ENCODE data around the gene PTPN11. TPM values are rescaled to one million over a fixed set of nuclear protein-coding genes. Genes with fewer than 3 reads are reported as not detected.
A peak's percentile ranks its signal among the peaks of the same experiment; 100 is the strongest.

Gene PTPN11
- total and polyA plus RNA-seq, 4 donors, result 84.6 to 144 (median 97.9) TPM

DNA sequence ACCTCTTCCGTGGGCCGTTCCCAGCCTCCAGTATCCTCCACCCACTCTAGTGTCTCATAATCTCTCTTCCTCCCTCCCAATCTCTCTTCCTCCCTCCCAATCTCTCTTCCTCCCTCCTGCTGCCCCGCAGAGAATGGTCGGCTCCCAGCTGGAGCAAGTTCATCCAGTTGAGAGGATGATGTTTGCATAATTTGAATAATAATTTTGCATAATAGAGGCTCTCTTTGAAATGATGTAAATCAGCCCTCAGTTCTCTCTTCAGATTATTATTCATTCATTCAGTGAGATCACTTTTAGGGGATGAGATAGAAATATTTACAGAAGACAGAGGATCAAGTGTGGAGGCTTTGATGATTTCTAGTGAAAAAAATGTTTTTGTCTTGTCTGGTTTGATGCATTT is 125.0 kb downstream of the PTPN11 start:
- peak in 1 of 6 donors; percentile 41 for DNase-seq (ENCODE audit: low read depth in 4 of 6, low spot score in 6 of 6)
- H3K27ac ChIP-seq (ENCODE audit: low read depth, low read length), result no peak overlapping the region
- H3K27me3 ChIP-seq (ENCODE audit: control insufficient read depth, insufficient read depth, low read length), result no peaks in the 10 kb centered on the region
- no peak overlapping the region for H3K4me3 ChIP-seq (ENCODE audit: low read depth, low read length)
- no peaks in the 10 kb centered on the region for H3K4me1 ChIP-seq (ENCODE audit: control insufficient read depth, insufficient read depth, low read length)
- no peaks in the 10 kb centered on the region for H3K36me3 ChIP-seq (ENCODE audit: control insufficient read depth, insufficient read depth, low read length)
- H3K9me3 ChIP-seq (ENCODE audit: control insufficient read depth, insufficient read depth, low read length), result no peaks in the 10 kb centered on the region
- 50% methylated on average over 2 of the region's 4 CpGs for WGBS (ENCODE audit: insufficient coverage)

- H3K36me3 ChIP-seq (ENCODE audit: control insufficient read depth, insufficient read depth, low read length), result no peaks in the 10 kb centered on the region
- 89% methylated on average over 4 of the region's 6 CpGs for WGBS (ENCODE audit: insufficient coverage)
- H3K27me3 ChIP-seq (ENCODE audit: control insufficient read depth, insufficient read depth, low read length), result no peaks in the 10 kb centered on the region
- H3K27ac ChIP-seq (ENCODE audit: low read depth, low read length), result no peak overlapping the region
- no peaks in the 10 kb centered on the region for H3K9me3 ChIP-seq (ENCODE audit: control insufficient read depth, insufficient read depth, low read length)
- no peak overlapping the region for H3K4me3 ChIP-seq (ENCODE audit: low read depth, low read length)
- DNase-seq (ENCODE audit: low read depth in 4 of 6, low spot score in 6 of 6), result no peak
- H3K4me1 ChIP-seq (ENCODE audit: control insufficient read depth, insufficient read depth, low read length), result no peaks in the 10 kb centered on the region
Observed at GRCh38 chr12:112546339-112546738, 127.6 kb downstream of the PTPN11 start.

- WGBS (ENCODE audit: insufficient coverage), result 86% methylated on average over 1 of the region's 2 CpGs
- Histone ChIP-seq H3K27me3 (ENCODE audit: control insufficient read depth, insufficient read depth, low read length) (no peaks in the 10 kb centered on the region), H3K4me1 (ENCODE audit: control insufficient read depth, insufficient read depth, low read length) (no peaks in the 10 kb centered on the region), H3K9me3 (ENCODE audit: control insufficient read depth, insufficient read depth, low read length) (no peaks in the 10 kb centered on the region), H3K4me3 (ENCODE audit: low read depth, low read length) (no peak overlapping the region), H3K27ac (ENCODE audit: low read depth, low read length) (no peak overlapping the region), H3K36me3 (ENCODE audit: control insufficient read depth, insufficient read depth, low read length) (no peaks in the 10 kb centered on the region)
- DNase-seq (ENCODE audit: low read depth in 4 of 6, low spot score in 6 of 6), result no peak
Observed at GRCh38 chr12:112546996-112547395, 128.2 kb downstream of the PTPN11 start.

DNA sequence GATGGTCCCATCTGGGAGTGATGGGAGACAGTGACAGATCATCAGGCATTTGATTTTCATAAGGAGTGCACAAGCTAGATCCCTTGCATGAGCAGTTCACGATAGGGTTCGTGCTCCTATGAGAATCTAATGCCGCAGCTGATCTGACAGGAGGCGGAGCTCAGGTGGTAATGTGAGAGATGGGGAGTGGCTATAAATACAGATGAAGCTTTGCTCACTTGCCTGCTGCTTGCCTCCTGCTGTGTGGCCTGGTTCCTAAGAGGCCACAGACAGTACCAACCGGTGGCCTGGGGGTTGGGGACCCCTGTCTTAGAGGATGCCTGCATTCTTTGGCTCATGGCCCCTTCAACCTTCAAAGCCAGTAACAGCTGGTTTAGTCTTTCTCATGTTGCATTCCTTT is 130.3 kb downstream of the PTPN11 start:
- no peak for DNase-seq (ENCODE audit: low read depth in 4 of 6, low spot score in 6 of 6)
- 65% methylated on average over 4 of the region's 5 CpGs for WGBS (ENCODE audit: insufficient coverage)
- no peak overlapping the region for H3K27ac ChIP-seq (ENCODE audit: low read depth, low read length)
- H3K27me3 ChIP-seq (ENCODE audit: control insufficient read depth, insufficient read depth, low read length), result no peaks in the 10 kb centered on the region
- H3K4me1 ChIP-seq (ENCODE audit: control insufficient read depth, insufficient read depth, low read length), result no peaks in the 10 kb centered on the region
- H3K36me3 ChIP-seq (ENCODE audit: control insufficient read depth, insufficient read depth, low read length), result no peaks in the 10 kb centered on the region
- H3K9me3 ChIP-seq (ENCODE audit: control insufficient read depth, insufficient read depth, low read length), result no peaks in the 10 kb centered on the region
- H3K4me3 ChIP-seq (ENCODE audit: low read depth, low read length), result no peak overlapping the region

DNA sequence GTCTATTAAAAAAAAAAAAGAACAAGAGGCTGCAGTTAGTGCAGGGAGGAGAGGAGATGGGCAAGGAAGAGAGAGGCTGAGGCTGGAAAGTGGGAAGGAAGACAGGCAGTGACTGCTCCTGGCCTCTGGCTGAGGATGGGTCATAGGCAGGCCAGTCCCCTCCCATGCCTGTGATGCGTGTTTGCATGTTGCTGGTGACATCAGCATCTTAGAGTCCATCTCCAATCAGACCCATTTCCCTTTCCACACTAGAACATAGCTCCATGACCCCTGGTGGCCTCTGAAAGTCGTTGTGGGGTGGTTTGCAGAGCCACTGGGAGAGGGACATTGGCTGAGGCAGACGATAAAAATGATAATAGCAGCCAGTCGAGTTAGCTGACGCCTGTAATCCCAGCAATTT is 132.9 kb downstream of the PTPN11 start:
- H3K4me1 ChIP-seq (ENCODE audit: control insufficient read depth, insufficient read depth, low read length), result no peaks in the 10 kb centered on the region
- WGBS (ENCODE audit: insufficient coverage), result 77% methylated on average over 3 of the region's 5 CpGs
- H3K4me3 ChIP-seq (ENCODE audit: low read depth, low read length), result no peak overlapping the region
- DNase-seq (ENCODE audit: low read depth in 4 of 6, low spot score in 6 of 6), result no peak
- no peaks in the 10 kb centered on the region for H3K36me3 ChIP-seq (ENCODE audit: control insufficient read depth, insufficient read depth, low read length)
- H3K27ac ChIP-seq (ENCODE audit: low read depth, low read length), result no peak overlapping the region
- H3K27me3 ChIP-seq (ENCODE audit: control insufficient read depth, insufficient read depth, low read length), result no peaks in the 10 kb centered on the region
- no peaks in the 10 kb centered on the region for H3K9me3 ChIP-seq (ENCODE audit: control insufficient read depth, insufficient read depth, low read length)

DNA sequence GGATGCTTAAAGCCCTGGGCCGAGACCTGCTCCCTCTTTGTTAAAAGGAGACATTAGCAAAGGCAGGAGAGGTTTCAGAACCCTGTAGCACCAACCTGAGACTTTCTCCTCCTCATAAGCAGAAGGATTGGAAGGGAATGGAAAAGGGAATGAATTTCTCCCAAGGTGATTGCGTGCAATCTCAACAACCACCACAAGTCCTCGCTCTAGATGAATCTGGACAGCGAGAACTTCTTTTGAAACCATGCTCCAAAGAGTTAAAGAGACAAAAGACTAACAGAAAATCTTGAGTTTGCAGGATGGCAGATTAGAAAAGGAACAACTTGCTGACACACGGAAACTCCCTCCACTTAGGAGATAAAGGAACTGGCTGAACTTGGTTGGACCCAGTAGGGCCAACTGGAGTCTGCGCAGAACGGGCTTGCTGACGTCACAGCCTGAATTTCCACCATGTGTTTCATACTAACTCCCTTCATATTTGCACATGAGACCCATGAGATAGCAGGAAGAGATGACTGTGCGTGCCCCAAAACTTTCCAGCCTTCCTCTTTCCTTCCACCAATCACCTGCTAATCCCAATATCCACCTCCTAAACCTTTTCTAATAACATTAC is 137.0 kb downstream of the PTPN11 start:
- WGBS (ENCODE audit: insufficient coverage), result 89% methylated on average over 4 of the region's 9 CpGs
- H3K27ac ChIP-seq (ENCODE audit: low read depth, low read length), result no peak overlapping the region
- H3K36me3 ChIP-seq (ENCODE audit: control insufficient read depth, insufficient read depth, low read length), result no peaks in the 10 kb centered on the region
- H3K4me1 ChIP-seq (ENCODE audit: control insufficient read depth, insufficient read depth, low read length), result peaks cover 7% of the 10 kb centered on the region
- DNase-seq (ENCODE audit: low read depth in 4 of 6, low spot score in 6 of 6), result no peak
- no peaks in the 10 kb centered on the region for H3K27me3 ChIP-seq (ENCODE audit: control insufficient read depth, insufficient read depth, low read length)
- H3K9me3 ChIP-seq (ENCODE audit: control insufficient read depth, insufficient read depth, low read length), result no peaks in the 10 kb centered on the region
- H3K4me3 ChIP-seq (ENCODE audit: low read depth, low read length), result no peak overlapping the region

GRCh38 chr12:112557951-112558630 is 139.3 kb downstream of the PTPN11 start:
- Histone ChIP-seq H3K36me3 (ENCODE audit: control insufficient read depth, insufficient read depth, low read length) (no peaks in the 10 kb centered on the region), H3K4me3 (ENCODE audit: low read depth, low read length) (no peak overlapping the region), H3K27me3 (ENCODE audit: control insufficient read depth, insufficient read depth, low read length) (no peaks in the 10 kb centered on the region), H3K9me3 (ENCODE audit: control insufficient read depth, insufficient read depth, low read length) (no peaks in the 10 kb centered on the region), H3K27ac (ENCODE audit: low read depth, low read length) (no peak overlapping the region), H3K4me1 (ENCODE audit: control insufficient read depth, insufficient read depth, low read length) (peaks cover 7% of the 10 kb centered on the region)
- no CpG with 5 or more reads among the region's 7 CpGs for WGBS (ENCODE audit: insufficient coverage)
- DNase-seq (ENCODE audit: low read depth in 4 of 6, low spot score in 6 of 6), result peak; percentile 35 to 97 (median 64)

Other genes starting within 250 kb of the PTPN11 start
- gene HECTD4, start 36.5 kb upstream of the PTPN11 start, total RNA-seq, result 100 to 1,000 TPM in 1 of 2 donors, 10 to 100 TPM in 1; 54.0 to 115 TPM
- gene HECTD4, start 36.5 kb upstream of the PTPN11 start, polyA plus RNA-seq (ENCODE audit: insufficient read length in 2 of 2), result 100 to 1,000 TPM; 106 to 121 TPM
- gene RPL6, start 9.3 kb upstream of the PTPN11 start, total RNA-seq, result 1,000 to 10,000 TPM in 1 of 2 donors, 100 to 1,000 TPM in 1; 599 to 1,876 TPM
- gene RPL6, start 9.3 kb upstream of the PTPN11 start, polyA plus RNA-seq (ENCODE audit: insufficient read length in 2 of 2), result 1,000 to 10,000 TPM; 1,354 to 1,428 TPM

All from spinal cord (tissue), 10 donors.